Stimulated activated CD4-positive, alpha-beta T cell treated with anti-CD3 and anti-CD28 coated beads, TNF-alpha, amount 100 ng/mL, for 4 hours (primary cell): ENCODE results near the gene FFAR1.
"Not testable (repeated sequence)": the region's sequence is repeated elsewhere in the genome, so short reads cannot be mapped to it uniquely, and the experiment has no call there.

Source experiments
- DNase-seq, 3 experiments: peaks; one replicate each; pipeline ENCODE4 v3.0.0-alpha.2; 2020; ENCODE audit warnings: low read depth in 3 of 3

Gene FFAR1

DNA sequence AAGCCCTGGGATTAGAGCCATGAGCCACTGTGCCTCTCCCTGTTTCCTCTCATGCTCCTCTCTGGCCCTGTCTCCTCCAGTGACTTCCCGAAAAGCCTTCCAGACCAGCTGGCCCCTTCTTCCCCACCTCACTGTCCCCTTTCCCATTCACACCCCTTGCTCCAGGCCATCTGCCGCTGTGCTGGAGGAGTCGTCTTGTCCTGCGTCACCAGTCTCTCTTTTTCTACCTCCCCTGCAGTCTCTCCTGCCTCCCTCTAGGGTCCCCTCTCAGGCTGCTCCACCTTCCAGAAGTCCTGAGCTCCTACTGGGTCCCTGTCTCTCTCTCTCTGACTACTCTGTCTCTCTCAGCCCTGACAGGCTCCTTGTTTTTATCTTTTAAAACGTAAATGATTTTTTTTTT lies 5.3 kb upstream of the FFAR1 start:
- DNase-seq: no peak

DNA sequence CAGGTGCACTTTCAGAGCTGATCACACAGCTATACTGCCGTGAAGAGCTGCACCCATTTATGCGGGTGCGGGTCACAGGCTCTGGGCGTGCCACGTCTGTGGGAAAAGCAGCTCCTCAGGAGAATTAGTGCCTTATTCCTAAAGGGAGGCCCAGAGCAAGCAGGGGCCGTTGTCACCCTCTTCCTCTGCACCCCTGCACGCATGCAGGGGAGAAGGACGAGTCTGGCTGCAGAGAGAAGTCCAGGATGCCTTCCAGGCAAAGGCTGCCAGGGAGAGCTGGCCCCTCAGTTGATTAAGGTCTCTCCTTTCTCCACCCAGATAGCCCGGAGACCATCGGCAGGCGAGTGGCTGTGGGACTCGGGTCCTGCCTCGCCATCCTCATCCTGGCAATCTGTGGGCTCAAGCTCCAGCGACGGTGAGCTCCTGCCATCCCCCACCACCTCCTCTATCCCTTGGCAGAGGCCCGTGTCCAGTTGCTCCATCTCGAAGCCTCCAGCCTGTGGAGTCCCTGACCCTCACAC lies 3.1 kb upstream of the FFAR1 start:
- no peak for DNase-seq

GRCh38 chr19:35345671-35346111 lies 2.0 kb upstream of the FFAR1 start:
- DNase-seq: no peak

- peak; percentile 47 to 59 (median 49) for DNase-seq
Measured at GRCh38 chr19:35346193-35347052, 1.3 kb upstream of the FFAR1 start.

DNA sequence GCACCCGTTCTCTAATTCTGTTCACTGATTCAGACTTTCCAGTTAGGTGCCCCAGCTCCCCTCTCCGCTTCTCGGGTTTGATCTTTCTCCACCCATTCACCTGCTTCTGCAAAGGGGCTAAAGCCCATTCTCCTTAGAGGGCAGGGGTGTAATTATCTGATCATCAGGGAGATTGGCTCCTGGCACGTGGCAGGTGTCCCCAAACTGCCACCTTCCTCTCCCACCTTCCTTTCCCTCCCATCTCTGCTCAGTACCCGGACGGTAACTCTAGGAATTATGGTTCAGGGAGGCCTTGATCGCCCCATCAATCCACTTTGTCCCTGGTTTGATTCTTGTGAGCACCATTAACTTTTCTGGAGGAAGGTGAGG lies 212 bp downstream of the FFAR1 start:
- no peak for DNase-seq

DNA sequence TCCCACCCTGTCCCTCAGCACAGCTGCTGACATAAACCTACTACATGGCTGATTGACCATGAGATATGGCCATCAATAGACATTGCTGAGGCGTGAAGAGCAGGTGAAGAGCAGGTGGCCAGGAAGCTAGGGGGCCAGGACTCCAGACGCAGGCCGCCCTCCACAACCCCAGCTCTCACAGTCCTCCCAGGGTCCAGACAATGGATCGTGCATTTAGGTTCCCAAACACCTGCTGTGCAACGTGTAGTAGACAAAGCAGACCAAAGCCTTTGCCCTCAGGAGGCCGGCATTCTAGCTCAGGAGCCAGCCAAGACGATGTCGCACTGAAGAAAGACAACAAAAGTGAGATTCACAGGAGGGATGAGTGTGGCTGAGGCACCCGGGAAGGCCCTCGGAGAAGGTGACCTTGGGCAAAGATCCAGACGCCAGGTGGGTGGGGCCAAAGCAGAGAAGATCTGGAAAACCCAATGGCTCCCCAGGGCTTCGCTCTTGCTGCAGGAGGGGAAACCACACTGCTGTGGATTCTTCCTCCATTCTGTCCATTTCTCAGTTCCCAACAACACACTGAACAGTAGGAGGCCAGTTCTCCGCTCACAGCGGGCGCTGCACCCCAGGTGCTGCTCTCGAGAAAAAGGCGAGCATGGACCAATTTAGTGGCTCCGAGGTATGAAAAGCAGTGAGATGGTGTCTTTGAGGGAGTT lies 1.4 kb downstream of the FFAR1 start:
- DNase-seq: no peak

GRCh38 chr19:35349614-35350521 lies 2.2 kb downstream of the FFAR1 start:
- DNase-seq: no peak

DNA sequence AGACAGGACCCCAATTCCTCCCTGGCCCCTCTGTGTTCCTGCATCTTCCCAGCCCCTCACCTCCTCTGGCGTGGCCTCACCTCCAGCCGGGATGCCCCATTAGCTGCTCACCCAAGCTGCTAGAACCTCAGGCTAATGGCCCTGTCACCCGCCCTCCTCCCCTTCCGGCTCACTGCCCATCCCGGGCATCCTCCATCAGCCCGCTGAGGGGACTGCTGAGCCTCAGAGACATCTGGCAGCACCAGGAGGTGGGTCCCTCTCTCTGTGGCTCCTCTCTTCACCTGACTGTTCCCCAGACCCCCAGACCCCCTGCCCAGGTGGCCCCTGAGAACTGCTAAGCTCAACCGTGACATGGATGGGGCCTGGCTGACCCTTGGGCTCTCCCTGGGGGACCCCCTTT lies 2.9 kb downstream of the FFAR1 start:
- DNase-seq: no peak

- no peak for DNase-seq
Measured at GRCh38 chr19:35351411-35352176, 3.9 kb downstream of the FFAR1 start.

GRCh38 chr19:35352177-35352447 lies 4.4 kb downstream of the FFAR1 start:
- no peak for DNase-seq

DNA sequence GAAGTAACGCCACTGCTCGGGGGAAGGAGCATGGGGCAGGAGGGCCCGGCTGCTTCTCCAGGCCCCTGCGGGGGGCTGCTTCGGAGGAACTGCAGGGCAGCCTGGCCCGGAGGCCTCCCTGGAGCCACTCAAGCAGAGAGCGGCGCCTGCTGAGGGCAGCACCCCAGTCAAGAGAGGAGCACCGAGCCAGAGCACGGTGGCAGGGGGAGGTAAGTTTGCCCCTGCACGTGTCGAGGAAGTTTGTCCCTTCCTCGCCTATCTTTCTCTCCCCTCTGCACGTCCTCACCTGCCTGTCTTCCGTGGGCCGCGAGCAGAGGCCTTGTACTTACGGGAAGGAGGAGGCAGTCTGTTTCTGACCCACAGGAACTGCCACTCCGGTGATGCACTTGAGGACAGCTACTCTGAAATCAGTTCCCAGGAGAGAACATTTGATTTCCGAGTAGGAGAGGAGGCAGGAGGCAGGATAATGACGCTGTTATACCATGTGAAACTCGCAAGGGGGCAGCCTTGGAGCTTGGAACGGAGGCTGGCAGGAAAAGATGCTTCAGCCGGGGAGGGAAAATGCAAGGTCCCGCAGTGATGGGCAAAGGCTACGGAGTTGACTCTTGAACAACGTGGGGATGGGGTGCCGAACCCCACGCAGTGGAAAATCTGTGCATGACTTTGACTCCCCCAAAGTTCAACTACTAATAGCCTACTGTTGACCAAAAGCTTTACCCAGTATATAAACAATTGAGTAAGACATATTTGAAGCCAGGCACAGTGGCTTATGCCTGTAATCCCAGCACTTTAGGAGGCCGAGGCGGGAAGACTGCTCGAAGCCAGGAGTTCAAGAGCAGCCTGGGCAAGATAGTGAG lies 5.0 kb downstream of the FFAR1 start:
- peak in 2 of 3 experiments; percentile 42 to 56 for DNase-seq

GRCh38 chr19:35353635-35354034 lies 5.9 kb downstream of the FFAR1 start:
- no peak for DNase-seq

- no peak for DNase-seq
Measured at GRCh38 chr19:35354898-35355297, 7.2 kb downstream of the FFAR1 start.

GRCh38 chr19:35355791-35356460 lies 8.2 kb downstream of the FFAR1 start:
- DNase-seq: no peak

DNA sequence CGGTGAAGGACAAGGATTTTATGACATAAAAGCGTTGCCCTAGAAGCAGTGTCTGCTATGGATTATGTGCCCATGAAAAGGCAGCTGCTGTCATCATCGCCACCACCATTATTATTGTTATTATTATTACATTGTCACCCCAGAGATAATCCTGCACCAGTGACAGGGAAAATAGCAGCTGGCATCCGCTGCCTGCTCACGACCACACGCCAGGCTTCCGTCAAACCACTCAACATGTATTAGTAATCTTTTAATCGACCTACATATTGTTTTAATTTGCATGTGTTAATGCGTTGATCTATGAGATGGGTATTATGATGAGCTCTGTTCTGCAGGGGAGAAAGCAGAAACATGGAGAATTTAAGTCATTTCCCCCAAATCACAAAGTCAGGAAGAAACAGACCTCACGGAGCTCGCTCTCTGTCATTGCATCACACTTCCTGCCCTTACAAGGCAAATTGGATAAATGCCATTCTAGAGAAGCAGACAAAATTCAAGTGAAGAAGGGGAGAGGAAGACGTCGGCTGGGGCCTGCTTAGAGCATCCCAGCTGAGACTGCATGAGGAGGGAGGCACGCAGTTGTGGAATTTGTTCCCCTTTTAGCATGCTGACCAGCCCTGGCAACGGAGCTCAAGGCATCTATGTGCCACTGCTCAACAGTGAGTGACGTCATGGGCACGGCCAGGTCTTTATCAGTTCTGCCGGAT lies 10.3 kb downstream of the FFAR1 start, which contains the start of gene FFAR3:
FFAR3 (plus strand) TSS at position 594 of the 707 bp plus-strand sequence. CDS start 431 bp downstream, outside the sequence.
- DNase-seq: no peak

- DNase-seq: not testable (repeated sequence)
Measured at GRCh38 chr19:35358834-35359233, 11.1 kb downstream of the FFAR1 start.

- not testable (repeated sequence) for DNase-seq
Measured at GRCh38 chr19:35359395-35359794, 11.7 kb downstream of the FFAR1 start.

GRCh38 chr19:35360081-35360480 lies 12.4 kb downstream of the FFAR1 start:
- DNase-seq: not testable (repeated sequence)

- no peak for DNase-seq
Measured at GRCh38 chr19:35360880-35361420, 13.2 kb downstream of the FFAR1 start.
